Vagina (tissue), 2 donors: ENCODE results near the gene WNT2.

Experiments
- CTCF ChIP-seq, 3 experiments: fragments of 450-650 bp in 2 of 3; fragments of 200-600 bp in 1 of 3; sonication (generic) in 1 of 3; IDR thresholded peaks; one replicate each; pipeline ENCODE4 v1.5.1; 2017 to 2019; ENCODE audit warnings: antibody characterized with exemption in 3 of 3, mild to moderate bottlenecking in 2 of 3, moderate library complexity in 2 of 3
- POLR2A ChIP-seq, 2 donors: fragments of 450-650 bp; IDR thresholded peaks; one replicate each; pipeline ENCODE4 v1.6.1; 2017; ENCODE audit warnings: antibody characterized with exemption in 2 of 2, mild to moderate bottlenecking in 2 of 2, moderate library complexity in 2 of 2
- POLR2AphosphoS5 ChIP-seq, 2 donors: sonication (generic); formaldehyde crosslinking; IDR thresholded peaks; one replicate each; pipeline ENCODE4 v1.9.0; 2017; ENCODE audit warnings: antibody characterized with exemption in 2 of 2, mild to moderate bottlenecking in 2 of 2, low read depth in 1 of 2; ENCODE audit not compliant: insufficient read depth in 1 of 2

- TF ChIP-seq CTCF (IDR thresholded peaks at IDR 0.05) (no peak), POLR2AphosphoS5 (IDR thresholded peaks at IDR 0.05; ENCODE audit: insufficient read depth in 1 of 2, low read depth in 1 of 2) (no peak), POLR2A (IDR thresholded peaks at IDR 0.05) (no peak)
Observed at GRCh38 chr7:117346161-117346560, 23.3 kb upstream of the WNT2 start.
